Smooth muscle cell of the brain vasculature (primary cell): ENCODE measurements around the gene SLC35E3.
"Not testable (repeated sequence)": the region's sequence is repeated elsewhere in the genome, so short reads cannot be mapped to it uniquely, and the experiment has no call there.

ENCODE experiments used
- DNase-seq: peaks from one replicate; pipeline ENCODE4 v3.0.0-alpha.2; 2012; ENCODE audit warnings: low read depth, low spot score

The SLC35E3 gene

GRCh38 chr12:68812553-68813241, 66.7 kb downstream of the SLC35E3 start:
- DNase-seq: no peak

GRCh38 chr12:68813242-68813593, 67.2 kb downstream of the SLC35E3 start:
- no peak for DNase-seq

- DNase-seq: no peak
Observed at GRCh38 chr12:68814490-68815231, 68.7 kb downstream of the SLC35E3 start.

GRCh38 chr12:68815232-68815927, 69.4 kb downstream of the SLC35E3 start:
- no peak for DNase-seq

GRCh38 chr12:68815928-68816800, 70.2 kb downstream of the SLC35E3 start:
- no peak for DNase-seq

- not testable (repeated sequence) for DNase-seq
Observed at GRCh38 chr12:68819481-68819880, 73.5 kb downstream of the SLC35E3 start.

- DNase-seq: no peak
Observed at GRCh38 chr12:68821357-68822188, 75.6 kb downstream of the SLC35E3 start.

- DNase-seq: no peak
Observed at GRCh38 chr12:68823696-68824095, 77.7 kb downstream of the SLC35E3 start.

GRCh38 chr12:68824131-68824530, 78.2 kb downstream of the SLC35E3 start:
- DNase-seq: no peak

- no peak for DNase-seq
Observed at GRCh38 chr12:68824597-68825250, 78.7 kb downstream of the SLC35E3 start.

- no peak for DNase-seq
Observed at GRCh38 chr12:68825569-68826217, 79.7 kb downstream of the SLC35E3 start.

- DNase-seq: no peak
Observed at GRCh38 chr12:68827895-68828671, 82.1 kb downstream of the SLC35E3 start.

GRCh38 chr12:68828672-68829068, 82.7 kb downstream of the SLC35E3 start:
- DNase-seq: no peak
